Activated CD4-positive, alpha-beta T cell treated with anti-CD3 and anti-CD28 coated beads, Interleukin-2, amount 50 U/mL, for 24 hours (primary cell): Measurements from ENCODE around the gene KIAA0513.

Experiments
- DNase-seq, 2 donors: peaks; one replicate each; pipeline ENCODE4 v3.0.0-alpha.2; 2020; ENCODE audit warnings: low read depth in 1 of 2, low spot score in 1 of 2

The KIAA0513 gene

GRCh38 chr16:85068746-85069145 lies 41.2 kb downstream of the KIAA0513 start:
- DNase-seq = no peak

GRCh38 chr16:85069171-85069570 lies 41.6 kb downstream of the KIAA0513 start:
- DNase-seq = no peak

GRCh38 chr16:85072076-85072860 lies 44.7 kb downstream of the KIAA0513 start:
- DNase-seq = no peak

- no peak for DNase-seq
Measured at GRCh38 chr16:85072947-85073346, 45.4 kb downstream of the KIAA0513 start.

GRCh38 chr16:85074225-85074914 lies 46.8 kb downstream of the KIAA0513 start:
- DNase-seq = no peak

- DNase-seq = no peak
Measured at GRCh38 chr16:85075236-85075924, 47.8 kb downstream of the KIAA0513 start.

- no peak for DNase-seq
Measured at GRCh38 chr16:85077039-85077438, 49.4 kb downstream of the KIAA0513 start.

- no peak for DNase-seq
Measured at GRCh38 chr16:85077576-85078125, 50.1 kb downstream of the KIAA0513 start.

- DNase-seq = no peak
Measured at GRCh38 chr16:85078226-85078625, 50.6 kb downstream of the KIAA0513 start.

- no peak for DNase-seq
Measured at GRCh38 chr16:85078952-85079351, 51.4 kb downstream of the KIAA0513 start.

GRCh38 chr16:85079785-85080570 lies 52.4 kb downstream of the KIAA0513 start:
- no peak for DNase-seq

- no peak for DNase-seq
Measured at GRCh38 chr16:85081038-85081437, 53.4 kb downstream of the KIAA0513 start.

GRCh38 chr16:85081765-85082164 lies 54.2 kb downstream of the KIAA0513 start:
- no peak for DNase-seq

GRCh38 chr16:85082173-85083050 lies 54.8 kb downstream of the KIAA0513 start:
- DNase-seq = no peak

- DNase-seq = no peak
Measured at GRCh38 chr16:85083051-85083639, 55.5 kb downstream of the KIAA0513 start.

- no peak for DNase-seq
Measured at GRCh38 chr16:85084841-85085510, 57.4 kb downstream of the KIAA0513 start.

GRCh38 chr16:85085721-85086120 lies 58.1 kb downstream of the KIAA0513 start:
- no peak for DNase-seq

GRCh38 chr16:85086347-85087291 lies 59.0 kb downstream of the KIAA0513 start:
- peak; percentile 57 to 64 for DNase-seq
